Measurements from ENCODE around the gene NCLN. TPM values are rescaled to one million over a fixed set of nuclear protein-coding genes. Genes with fewer than 3 reads are reported as not detected.
"Not testable (repeated sequence)": the region's sequence is repeated elsewhere in the genome, so short reads cannot be mapped to it uniquely, and the experiment has no call there.

Gene NCLN
- total RNA-seq, 2 donors from 2014 or later = 29.4 to 40.4 TPM

GRCh38 chr19:3198901-3199700, 13.4 kb downstream of the NCLN start:
- Histone ChIP-seq H3K27ac (no peak overlapping the region), H3K4me3 (no peak overlapping the region), H3K4me1 (ENCODE audit: control insufficient read depth in 1 of 2, low read depth in 2 of 2) (no peaks in the 10 kb centered on the region), H3K36me3 (peaks cover 12% of the 10 kb centered on the region), H3K9me3 (no peaks in the 10 kb centered on the region), H3K27me3 (replicated peaks; ENCODE audit: insufficient read depth) (no peaks in the 10 kb centered on the region)
- TF ChIP-seq CTCF (IDR thresholded peaks at IDR 0.05) = no peak
- DNase-seq (ENCODE audit: low spot score) = no peak
- ATAC-seq (ENCODE audit: insufficient number of reproducible peaks, low FRiP score, low read depth) = no peak

GRCh38 chr19:3201072-3201700, 15.5 kb downstream of the NCLN start:
- H3K27ac ChIP-seq = no peak overlapping the region
- no peaks in the 10 kb centered on the region for H3K4me1 ChIP-seq (ENCODE audit: control insufficient read depth in 1 of 2, low read depth in 2 of 2)
- no peak for DNase-seq (ENCODE audit: low spot score)
- no peak for TF ChIP-seq CTCF (IDR thresholded peaks at IDR 0.05)
- H3K27me3 ChIP-seq (replicated peaks; ENCODE audit: insufficient read depth) = no peaks in the 10 kb centered on the region
- H3K9me3 ChIP-seq = no peaks in the 10 kb centered on the region
- H3K36me3 ChIP-seq = peaks cover 21% of the 10 kb centered on the region
- H3K4me3 ChIP-seq = no peak overlapping the region
- no peak for ATAC-seq (ENCODE audit: insufficient number of reproducible peaks, low FRiP score, low read depth)

- Histone ChIP-seq H3K4me3 (no peak overlapping the region), H3K9me3 (no peaks in the 10 kb centered on the region), H3K36me3 (peaks cover 24% of the 10 kb centered on the region), H3K27ac (no peak overlapping the region), H3K27me3 (replicated peaks; ENCODE audit: insufficient read depth) (no peaks in the 10 kb centered on the region), H3K4me1 (ENCODE audit: control insufficient read depth in 1 of 2, low read depth in 2 of 2) (no peaks in the 10 kb centered on the region)
- ATAC-seq (ENCODE audit: insufficient number of reproducible peaks, low FRiP score, low read depth) (no peak), DNase-seq (ENCODE audit: low spot score) (no peak)
- no peak for TF ChIP-seq CTCF (IDR thresholded peaks at IDR 0.05)
These were observed 16.2 kb downstream of the NCLN start for GRCh38 chr19:3201911-3202310.

GRCh38 chr19:3202346-3202745, 16.6 kb downstream of the NCLN start:
- no peak for TF ChIP-seq CTCF (IDR thresholded peaks at IDR 0.05)
- Histone ChIP-seq H3K4me1 (ENCODE audit: control insufficient read depth in 1 of 2, low read depth in 2 of 2) (no peaks in the 10 kb centered on the region), H3K36me3 (peaks cover 29% of the 10 kb centered on the region), H3K9me3 (no peaks in the 10 kb centered on the region), H3K27ac (no peak overlapping the region), H3K27me3 (replicated peaks; ENCODE audit: insufficient read depth) (no peaks in the 10 kb centered on the region), H3K4me3 (no peak overlapping the region)
- no peak for ATAC-seq (ENCODE audit: insufficient number of reproducible peaks, low FRiP score, low read depth)
- no peak for DNase-seq (ENCODE audit: low spot score)

DNA sequence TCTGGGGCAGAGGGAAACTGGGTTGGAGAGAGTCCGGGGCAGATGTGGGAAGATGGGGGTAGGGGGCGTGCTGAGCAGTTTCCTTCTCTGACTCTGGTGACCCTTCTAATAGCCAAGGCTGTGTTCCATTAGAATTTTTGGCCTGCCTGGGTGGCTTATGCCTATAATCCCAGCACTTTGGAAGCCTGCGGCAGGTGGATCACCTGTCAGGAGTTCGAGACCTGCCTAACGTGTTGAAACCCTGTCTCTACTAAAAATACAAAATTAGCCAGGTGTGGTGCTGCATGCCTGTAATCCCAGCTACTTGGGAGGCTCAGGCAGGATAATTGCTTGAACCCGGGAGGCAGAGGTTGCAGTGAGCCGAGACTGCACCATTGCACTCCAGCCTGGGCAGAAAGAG, 17.2 kb downstream of the NCLN start:
- not testable (repeated sequence) for ATAC-seq (ENCODE audit: insufficient number of reproducible peaks, low FRiP score, low read depth)

More for the DNA sequence above, 17.2 kb downstream of the NCLN start:
- not testable (repeated sequence) for H3K9me3 ChIP-seq; H3K27ac ChIP-seq; H3K27me3 ChIP-seq (replicated peaks; ENCODE audit: insufficient read depth); H3K4me3 ChIP-seq; H3K4me1 ChIP-seq (ENCODE audit: control insufficient read depth in 1 of 2, low read depth in 2 of 2); DNase-seq (ENCODE audit: low spot score)
- peaks cover 31% of the 10 kb centered on the region for H3K36me3 ChIP-seq
